ENCODE results near the gene FAM47B.

FAM47B gene

GRCh38 chrX:34942496-34942895 is at the start of gene FAM47B:
TSS of gene FAM47B (plus strand) at chrX:34942796. CDS start at chrX:34942832, 36 bp downstream.
- DNase-seq, result no peak

- no peak for DNase-seq
These were observed 48.9 kb upstream of the FAM47B start for GRCh38 chrX:34893741-34894140.

GRCh38 chrX:34900691-34901090 is 41.9 kb upstream of the FAM47B start:
- no peak for DNase-seq

GRCh38 chrX:34901761-34902160 is 40.8 kb upstream of the FAM47B start:
- no peak for DNase-seq

GRCh38 chrX:34903316-34903715 is 39.3 kb upstream of the FAM47B start:
- no peak for DNase-seq

- DNase-seq, result no peak
These were observed 33.4 kb upstream of the FAM47B start for GRCh38 chrX:34909151-34909550.

- DNase-seq, result no peak
These were observed 27.0 kb upstream of the FAM47B start for GRCh38 chrX:34915463-34916225.

GRCh38 chrX:34917146-34917545 is 25.4 kb upstream of the FAM47B start:
- no peak for DNase-seq

GRCh38 chrX:34918091-34918736 is 24.4 kb upstream of the FAM47B start:
- no peak for DNase-seq

- DNase-seq, result no peak
These were observed 23.7 kb upstream of the FAM47B start for GRCh38 chrX:34918856-34919255.

GRCh38 chrX:34927866-34928265 is 14.7 kb upstream of the FAM47B start:
- DNase-seq, result no peak

- no peak for DNase-seq
These were observed 639 bp downstream of the FAM47B start for GRCh38 chrX:34943235-34943634.

- no peak for DNase-seq
These were observed 14.3 kb downstream of the FAM47B start for GRCh38 chrX:34956916-34957315.

GRCh38 chrX:34961662-34962061 is 19.1 kb downstream of the FAM47B start:
- no peak for DNase-seq

- no peak for DNase-seq
These were observed 29.6 kb downstream of the FAM47B start for GRCh38 chrX:34972206-34972605.

GRCh38 chrX:34978171-34978570 is 35.6 kb downstream of the FAM47B start:
- no peak for DNase-seq

GRCh38 chrX:34987646-34988045 is 45.0 kb downstream of the FAM47B start:
- DNase-seq, result no peak

Measured in CD4-positive, alpha-beta T cell treated with Interleukin-1 beta for 1 hour (primary cell).